HG02678 (cell line): ENCODE results near the gene RAB1A.
"Not testable (repeated sequence)": the region's sequence is repeated elsewhere in the genome, so short reads cannot be mapped to it uniquely, and the experiment has no call there.

Experiments used
- ATAC-seq: cut with Tn5 transposase; IDR thresholded peaks from one replicate; pipeline ENCODE4 v1.9.1; 2021; ENCODE audit warnings: mild to moderate bottlenecking, moderate library complexity; ENCODE audit not compliant: unreplicated experiment

The RAB1A gene

DNA sequence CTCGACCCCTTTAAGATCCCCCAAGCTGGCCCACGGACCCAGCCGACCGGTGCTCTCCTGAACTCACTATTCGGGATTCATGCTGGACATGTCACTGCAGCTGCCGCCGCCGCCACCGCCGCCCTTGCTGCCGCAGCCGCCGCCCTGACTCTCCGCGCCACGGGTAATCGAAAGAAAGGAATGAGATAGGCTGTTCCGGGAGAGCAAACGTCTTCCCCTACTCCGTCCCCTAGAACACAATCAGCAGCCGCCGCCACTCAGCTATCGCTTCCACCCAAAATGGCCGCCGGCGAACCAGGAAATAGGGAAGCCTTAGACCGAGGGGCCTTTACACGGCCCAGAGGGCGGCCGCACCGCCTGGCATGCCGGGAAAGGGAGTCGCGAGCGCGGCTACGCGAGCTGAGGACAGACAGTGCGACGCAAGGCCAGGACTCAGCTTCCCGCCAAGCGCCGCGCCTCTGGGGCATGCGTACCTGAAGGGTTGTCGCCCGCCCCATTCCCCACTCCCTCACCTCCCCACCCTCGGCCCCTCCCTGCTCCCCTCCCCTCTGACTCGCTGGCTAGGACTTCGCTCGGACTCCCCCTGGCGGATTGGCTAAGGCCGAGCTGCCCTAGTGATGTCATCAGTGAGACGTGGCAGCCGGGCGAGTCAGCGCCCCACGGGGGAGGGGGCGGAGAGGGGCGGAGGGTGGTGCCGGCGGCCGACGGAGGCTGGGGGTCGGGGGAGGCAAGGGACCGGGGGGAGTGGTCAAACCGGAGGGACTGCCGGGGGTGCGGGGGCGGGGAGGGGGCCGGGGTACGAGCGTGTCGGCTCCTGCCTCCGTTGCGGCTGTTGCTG lies at the start of gene RAB1A:
Gene RAB1A, minus strand, starts transcription at position 281 of the 838 bp plus-strand sequence. Its CDS starts 191 bp downstream, at position 90.
- peak; percentile 96 for ATAC-seq

DNA sequence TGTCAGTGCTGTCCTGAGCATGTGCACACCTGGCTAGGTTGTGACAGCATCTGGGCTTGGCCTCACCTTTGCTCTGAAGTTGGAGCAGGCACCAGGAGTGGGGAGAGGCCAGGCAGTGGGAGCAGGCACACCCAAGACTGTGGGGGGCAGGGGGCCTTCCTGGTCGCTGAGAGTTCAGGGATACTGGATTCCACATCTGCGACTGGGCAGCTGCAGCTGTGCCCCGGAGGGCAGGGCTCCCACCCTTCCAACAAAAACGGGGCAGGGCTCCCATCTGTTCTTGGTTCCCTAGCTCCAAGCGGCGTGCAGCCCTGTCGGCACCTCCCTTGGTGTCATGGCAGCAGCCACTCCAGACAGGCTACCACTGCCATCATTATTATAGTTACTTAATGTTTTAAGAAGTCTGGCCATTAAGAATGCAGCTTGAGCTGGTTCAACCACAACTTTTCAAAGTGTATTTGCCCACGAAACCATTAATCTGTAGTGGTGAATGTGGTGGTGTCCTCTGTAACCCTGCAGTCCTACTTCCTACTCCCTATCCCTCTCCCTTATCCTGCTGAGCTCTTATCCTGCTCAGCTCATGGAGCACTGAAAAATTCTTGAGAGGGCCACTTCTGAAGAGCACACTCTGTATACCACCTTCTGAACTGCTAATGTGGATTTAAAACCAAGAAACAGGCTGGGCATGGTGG lies 48.0 kb upstream of the RAB1A start:
- ATAC-seq, result no peak

DNA sequence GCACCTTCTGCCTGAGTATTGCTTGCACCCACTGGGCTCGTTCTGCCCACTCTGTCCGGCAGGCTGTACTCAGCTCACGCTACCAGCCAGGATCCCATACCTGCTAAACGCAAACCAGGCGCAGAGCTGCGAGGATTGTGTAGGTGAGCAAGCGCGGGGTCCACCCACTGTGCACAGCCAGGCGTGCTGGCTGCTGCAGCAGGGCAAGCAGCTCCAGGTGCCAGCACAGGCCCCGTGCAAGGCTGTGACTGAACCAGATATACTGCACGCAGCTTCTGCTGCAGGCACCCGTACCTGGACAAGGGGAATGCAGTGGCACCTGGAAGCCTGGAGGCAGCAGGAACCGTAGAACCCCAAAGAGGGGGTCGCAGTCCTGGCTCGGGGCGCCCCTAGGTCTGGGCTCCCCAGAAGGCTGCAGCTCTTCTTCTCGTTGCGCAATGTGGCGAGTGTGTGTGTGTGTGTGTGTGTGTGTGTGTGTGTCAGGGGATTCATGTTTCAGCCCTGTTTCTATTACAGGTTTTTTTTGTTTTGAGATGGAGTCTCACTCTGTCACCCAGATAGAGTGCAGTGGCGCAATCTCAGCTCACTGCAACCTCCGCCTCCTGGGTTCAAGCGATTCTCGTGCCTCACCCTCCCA lies 46.1 kb upstream of the RAB1A start:
- no peak for ATAC-seq

DNA sequence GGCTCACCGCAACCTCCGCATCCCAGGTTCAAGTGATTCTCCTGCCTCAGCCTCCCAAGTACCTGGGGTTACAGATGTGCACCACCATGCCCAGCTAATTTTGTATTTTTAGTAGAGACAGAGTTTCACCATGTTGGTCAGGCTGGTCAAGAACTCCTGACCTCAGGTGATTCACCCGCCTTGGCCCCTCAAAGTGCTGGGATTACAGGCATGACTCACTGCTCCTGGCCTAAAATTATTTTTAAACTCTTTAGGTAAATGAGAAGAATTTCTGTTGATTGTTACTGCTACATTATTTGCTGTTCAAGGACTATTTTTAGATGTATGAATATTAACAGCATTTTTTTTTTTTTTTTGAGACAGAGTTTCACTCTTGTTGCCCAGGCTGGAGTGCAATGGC lies 44.1 kb upstream of the RAB1A start:
- ATAC-seq, result not testable (repeated sequence)

DNA sequence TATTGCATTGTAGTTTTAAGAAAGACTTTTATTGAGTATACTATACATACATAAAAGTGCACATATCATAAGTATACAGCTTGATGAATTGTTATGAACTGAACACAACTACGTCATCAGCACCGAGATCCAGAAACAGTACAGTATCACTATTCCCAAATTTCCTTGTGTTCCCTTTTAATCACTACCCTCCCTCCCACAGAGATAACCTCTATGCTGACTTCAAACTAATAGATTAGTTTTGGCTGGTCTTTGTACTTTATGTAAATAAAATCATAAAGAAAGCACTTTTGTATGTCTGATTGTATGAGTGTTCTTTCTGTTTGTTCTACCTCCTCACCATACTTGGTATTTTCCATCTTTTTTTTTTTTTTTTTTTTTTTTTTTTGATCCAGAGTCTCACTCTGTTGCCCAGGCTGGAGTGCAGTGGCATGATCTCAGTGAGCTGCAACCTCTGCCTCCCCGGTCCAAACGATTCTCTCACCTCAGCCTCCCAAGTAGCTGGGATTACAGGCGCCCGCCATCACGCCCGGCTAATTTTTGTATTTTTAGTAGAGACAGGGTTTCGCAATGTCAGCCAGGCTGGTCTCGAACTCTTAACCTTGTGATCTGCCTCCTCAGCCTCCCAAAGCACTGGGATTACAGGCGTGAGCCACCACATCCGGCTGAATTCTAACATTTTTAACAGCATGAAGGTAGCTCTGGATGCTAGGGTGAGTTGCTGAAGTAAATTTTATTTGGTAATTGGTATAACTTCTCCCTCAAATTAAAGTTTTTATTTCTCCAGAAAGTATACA lies 43.3 kb upstream of the RAB1A start:
- ATAC-seq, result no peak

DNA sequence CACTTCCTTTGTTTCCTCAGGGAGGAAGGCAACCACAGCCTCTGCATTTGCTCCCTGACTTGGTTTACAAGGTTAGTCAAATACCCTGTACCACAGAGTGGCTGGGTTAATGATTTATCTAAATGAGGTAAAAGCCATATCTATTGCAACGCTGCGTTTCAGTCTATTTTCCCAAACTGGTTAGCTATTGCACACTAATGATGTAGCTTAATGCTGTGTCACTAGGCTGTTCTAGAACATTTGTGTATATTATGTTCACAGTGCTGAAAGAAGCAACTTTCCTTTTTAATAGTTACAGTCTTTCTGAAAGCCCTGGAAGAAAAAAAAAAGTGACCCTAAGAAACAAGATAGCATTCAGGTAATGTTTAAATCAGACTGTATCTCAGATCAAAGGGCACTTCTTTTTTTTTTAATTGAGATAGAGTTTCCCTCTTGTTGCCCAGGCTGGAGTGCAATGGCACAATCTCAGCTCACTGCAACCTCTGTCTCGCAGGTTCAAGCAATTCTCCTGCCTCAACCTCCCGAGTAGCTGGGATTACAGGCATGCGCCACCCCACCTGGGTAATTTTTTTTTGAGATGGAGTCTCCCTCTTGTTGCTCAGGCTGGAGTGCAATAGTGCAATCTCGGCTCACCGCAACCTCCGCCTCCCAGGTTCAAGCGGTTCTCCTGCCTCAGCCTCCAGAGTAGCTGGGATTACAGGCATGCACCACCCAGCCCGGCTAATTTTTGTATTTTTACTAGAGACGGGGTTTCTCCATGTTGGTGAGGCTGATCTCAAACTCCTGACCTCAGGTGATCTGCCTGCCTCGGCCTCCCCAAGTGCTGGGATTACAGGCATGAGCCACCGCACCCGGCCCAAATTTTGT lies 40.9 kb upstream of the RAB1A start:
- ATAC-seq, result not testable (repeated sequence)

DNA sequence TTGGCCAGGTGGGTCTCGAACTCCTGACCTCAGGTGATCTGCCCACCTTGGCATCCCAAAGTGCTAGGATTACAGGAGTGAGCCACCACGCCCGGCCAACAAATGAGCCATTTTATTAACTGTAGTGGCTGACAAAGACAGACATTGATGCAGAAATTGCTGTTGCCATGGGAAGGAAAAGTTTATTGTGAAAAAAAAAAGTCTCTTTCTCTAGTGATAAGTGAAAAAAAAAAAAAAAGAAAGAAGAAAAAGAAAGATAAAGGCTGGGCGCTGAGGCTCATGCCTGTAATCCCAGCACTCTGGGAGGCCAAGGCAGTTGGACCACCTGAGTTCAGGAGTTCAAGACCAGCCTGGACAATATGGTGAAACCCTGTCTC lies 39.8 kb upstream of the RAB1A start:
- no peak for ATAC-seq

DNA sequence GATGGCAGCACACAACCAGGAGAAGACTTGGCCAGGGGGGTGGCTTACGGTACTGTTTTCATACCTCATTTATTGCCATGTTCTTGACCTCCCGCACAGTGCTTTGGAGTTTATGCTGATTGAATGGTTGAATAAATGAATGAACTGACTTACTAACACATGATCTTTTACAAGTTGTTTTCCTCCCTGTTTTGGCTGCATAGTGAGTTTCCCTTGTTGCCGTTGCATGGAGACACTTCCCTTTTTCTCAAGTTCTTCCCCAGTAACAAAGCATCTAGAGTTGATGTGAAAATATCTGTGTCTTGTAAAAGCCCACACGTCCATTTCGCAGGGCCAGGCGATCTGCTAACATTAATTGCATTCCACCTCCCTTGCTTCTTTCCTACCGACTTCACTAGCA lies 35.7 kb upstream of the RAB1A start:
- no peak for ATAC-seq

DNA sequence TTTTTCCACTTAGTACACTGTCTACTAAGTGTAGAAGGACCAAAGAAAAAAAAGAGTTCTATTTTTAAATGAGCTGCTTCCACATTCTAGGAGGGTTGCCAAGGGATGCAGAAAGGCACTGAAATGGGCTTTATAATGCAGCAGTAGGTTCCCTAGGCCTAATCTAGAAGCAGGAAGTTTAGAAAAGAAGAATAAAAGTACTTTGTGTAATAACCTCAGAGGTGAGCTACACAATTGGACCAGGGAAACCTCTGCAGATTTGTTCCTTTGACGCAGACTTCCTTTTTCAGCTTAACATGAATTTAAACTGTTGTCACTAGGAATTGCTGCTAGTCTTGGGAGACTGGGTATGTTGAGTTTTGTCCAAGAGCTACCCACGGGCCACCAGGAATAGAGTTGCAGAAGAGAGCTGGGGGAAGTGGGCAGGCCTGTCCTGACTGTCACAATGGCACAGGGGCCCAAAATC lies 34.6 kb upstream of the RAB1A start:
- no peak for ATAC-seq

DNA sequence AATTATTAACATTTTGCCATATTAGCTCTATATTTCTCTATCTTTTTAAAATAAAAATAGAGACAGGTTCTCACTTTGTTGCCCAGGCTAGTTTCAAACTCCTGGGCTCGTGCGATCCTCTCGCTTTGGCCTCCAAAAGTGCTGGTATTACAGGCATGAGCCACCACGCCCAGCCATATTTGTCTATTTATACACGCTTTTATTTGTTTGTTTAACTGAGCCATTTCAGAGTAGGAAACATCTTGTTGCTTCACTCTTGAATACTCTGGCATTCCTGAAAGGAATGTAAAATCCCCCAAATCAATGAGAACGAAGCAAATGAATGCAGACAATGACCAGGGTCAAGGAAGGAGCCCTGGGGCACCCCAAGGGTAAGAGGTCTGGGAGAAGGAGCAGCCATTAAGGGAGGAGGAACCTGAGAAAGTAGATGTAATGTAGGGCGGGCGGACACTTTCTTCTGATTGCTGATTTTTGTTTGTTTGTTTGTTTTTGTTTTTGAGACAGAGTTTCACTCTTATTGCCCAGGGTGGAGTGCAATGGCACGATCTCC lies 31.7 kb upstream of the RAB1A start:
- no peak for ATAC-seq

DNA sequence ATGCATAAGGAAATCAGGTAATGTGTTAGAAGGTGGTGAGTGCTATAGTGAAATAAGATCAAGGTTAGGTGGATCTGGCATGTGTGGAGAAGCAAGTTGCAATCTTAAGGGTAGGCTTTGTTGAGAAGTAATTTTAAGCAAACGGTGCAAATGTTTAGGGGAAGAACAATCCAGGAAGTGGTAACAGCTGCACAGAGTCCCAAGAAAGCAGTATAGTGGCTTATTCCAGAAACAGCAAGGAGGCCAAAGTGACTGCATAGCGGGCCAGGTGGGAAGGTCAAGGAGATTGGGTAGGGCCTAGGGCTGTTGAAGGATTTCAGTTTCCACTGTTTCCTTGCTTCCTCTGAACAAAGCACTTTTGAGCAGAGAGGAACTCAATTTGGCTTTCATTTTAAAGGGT lies 30.0 kb upstream of the RAB1A start:
- ATAC-seq, result no peak

DNA sequence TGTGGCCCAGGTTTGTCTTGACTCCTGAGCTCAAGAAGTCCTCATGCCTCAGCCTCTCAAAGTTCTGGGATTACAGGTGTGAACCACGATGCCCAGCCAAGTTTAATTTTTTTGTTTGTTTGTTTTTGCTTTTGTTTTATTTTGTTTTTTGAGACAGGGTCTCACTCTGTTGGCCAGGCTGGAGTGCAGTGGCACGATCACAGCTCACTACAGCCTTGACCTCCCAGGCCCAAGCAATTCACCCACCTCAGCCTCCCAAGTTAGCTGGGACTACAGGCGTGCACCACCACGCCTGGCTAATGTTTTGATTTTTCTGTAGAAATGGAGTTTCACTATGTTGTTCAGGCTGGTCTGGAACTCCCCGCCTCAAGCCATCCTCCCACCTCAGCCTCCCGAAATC lies 29.4 kb upstream of the RAB1A start:
- no peak for ATAC-seq

DNA sequence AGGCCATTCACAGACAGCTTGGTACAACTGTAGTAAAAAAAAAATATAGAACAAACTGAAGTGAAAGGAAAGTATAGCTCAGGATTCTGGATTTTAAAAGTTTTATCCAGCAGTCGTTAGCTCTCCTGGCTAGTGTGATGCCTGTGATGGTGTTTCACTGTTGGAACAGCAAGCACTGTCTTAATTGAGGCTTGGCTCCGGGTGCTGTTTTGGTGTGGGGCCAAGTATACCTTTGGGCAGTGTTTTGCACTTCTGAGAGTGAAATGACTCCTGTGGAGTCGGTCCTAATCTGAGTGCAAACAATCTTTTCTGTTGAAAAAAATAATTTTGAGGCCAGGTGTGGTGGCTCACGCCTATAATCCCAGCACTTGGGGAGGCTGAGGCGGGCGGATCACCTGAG lies 28.7 kb upstream of the RAB1A start:
- ATAC-seq, result no peak

DNA sequence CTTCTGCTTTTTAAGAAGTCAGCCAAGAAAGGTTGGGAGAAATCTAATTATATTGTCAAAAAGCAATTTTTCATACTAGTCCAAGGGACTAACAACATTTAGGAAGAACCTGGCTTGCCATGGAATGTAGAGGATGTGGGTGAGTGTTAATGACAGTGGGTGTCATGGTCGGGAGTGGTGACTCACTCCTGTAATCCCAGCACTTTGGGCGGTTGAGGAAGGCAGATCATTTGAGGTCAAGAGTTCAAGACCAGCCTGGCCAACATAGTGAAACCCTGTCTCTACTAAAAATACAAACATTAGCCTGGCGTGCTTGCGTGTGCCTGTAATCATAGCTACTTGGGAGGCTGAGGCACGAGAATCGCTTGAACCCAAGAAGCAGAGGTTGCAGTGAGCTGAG lies 27.9 kb upstream of the RAB1A start:
- not testable (repeated sequence) for ATAC-seq

DNA sequence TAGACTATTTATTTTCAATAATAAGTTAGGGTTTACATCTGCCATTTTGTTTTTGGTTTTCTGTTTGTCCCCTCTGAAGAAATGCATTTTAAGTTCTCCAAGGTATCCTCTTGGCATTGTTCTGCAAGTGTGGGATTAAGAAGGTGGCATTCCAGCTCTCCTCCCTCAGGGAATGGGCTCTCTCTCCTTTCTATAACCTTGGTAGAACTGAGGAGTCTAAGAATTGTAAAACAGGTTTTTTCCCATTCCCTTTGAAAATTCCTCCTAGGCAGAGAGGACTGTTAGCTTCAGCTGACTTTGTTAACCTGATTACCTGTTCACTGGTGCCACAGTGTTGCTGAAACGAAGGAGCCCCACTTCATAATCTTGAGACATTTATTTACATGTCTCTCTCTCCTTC lies 26.1 kb upstream of the RAB1A start:
- ATAC-seq, result no peak

DNA sequence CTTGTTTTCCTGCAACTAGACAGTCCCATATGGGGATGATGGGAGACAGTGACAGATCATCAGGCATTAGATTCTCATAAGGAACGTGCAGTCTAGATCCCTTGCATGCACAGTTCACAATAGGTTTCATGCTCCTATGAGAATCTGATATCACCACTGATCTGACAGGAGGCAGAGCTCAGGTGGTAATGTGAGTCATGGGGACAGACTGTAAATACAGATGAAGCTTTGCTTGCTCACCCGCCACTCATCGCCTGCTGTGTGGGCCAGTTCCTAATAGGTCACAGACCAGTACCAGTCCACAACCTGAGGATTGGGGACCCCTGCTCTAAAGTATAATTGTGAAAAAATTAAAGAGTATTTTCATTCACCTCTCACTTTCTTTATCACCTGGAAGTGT lies 23.6 kb upstream of the RAB1A start:
- no peak for ATAC-seq

DNA sequence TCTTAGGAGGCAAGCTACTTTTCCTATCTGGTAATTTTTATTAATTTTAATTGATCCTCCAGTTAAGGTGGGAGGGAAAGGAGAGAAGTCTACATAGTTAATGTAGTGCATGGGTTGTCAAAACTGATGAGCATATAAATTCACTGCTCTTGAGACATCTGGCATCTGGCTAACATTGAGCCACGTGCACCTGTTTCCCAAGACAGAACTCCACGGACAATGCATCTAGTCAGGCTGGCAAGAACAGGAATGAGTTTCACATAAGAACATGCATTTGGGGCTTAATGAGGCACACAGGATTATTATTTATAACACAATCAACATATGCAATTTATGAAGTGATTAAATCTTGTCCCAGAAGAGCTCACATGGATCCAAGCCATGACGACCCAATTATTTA lies 16.2 kb upstream of the RAB1A start:
- ATAC-seq, result no peak

DNA sequence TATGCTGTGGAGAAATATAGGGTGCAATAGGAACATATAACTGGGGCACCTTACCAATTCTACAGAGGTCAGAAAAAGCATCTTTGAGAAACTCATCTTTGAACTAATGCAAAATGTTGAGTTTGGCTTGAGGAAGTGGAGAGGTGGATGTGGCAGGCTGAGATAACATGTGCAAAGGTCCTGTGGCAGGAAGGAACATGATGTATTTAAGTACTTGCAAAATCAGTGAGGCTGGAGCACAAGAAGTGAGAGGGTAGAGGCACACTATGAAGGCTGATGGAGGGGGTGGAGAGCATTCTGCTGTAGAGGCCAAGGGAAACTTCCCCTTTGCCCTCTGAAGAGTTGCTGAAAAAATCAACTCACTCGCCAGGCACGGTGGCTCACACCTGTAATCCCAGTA lies 14.7 kb upstream of the RAB1A start:
- no peak for ATAC-seq

DNA sequence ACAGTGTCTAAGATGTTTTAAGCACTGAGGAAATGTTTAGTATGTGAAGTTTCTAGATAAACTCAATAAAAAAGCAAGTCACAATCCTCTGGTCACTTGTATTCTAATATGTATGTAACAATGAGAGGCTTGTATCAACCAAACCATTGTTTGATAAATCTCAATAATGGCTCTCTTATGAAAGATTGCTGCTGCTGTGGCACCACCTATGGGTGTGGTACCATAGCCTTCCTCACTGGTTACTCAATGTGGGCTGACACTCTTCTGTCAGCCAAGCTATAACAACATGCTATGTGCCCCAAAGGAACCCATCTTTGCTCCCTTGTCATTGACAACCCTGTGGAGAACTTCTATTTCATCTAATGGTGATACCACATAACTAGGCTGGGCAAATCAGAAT lies 12.6 kb upstream of the RAB1A start:
- ATAC-seq, result no peak
